Fibroblast of lung (primary cell): Measurements from ENCODE around the gene H1-8.

Experiments
- CTCF ChIP-seq, 2 donors: IDR thresholded peaks in 1 of 2; conservative IDR thresholded peaks in 1 of 2; 1 replicate in 1 of 2; 2 replicates in 1 of 2; pipeline ENCODE4 v1.5.1; 2011 to 2012; ENCODE audit warnings: low read length in 2 of 2, control low read depth in 1 of 2, inconsistent platforms in 1 of 2, low read depth in 1 of 2, mild to moderate bottlenecking in 1 of 2
- EZH2 ChIP-seq: IDR thresholded peaks from 2 replicates; pipeline ENCODE4 v1.5.1; 2012; ENCODE audit warnings: low read length, control low read depth, mild to moderate bottlenecking; ENCODE audit errors: missing control alignments

- TF ChIP-seq CTCF (conservative IDR thresholded peaks at IDR 0.05 in 1 of 2, IDR thresholded peaks at IDR 0.05 in 1 of 2; ENCODE audit: low read depth in 1 of 2, low read length in 2 of 2) (no peak), EZH2 (no peak)
Measured at GRCh38 chr3:129503471-129504291, 39.3 kb upstream of the H1-8 start.
